Duodenal mucosa (tissue), 2 donors: ENCODE data around the gene ADD2.
A peak's percentile ranks its signal among the peaks of the same experiment; 100 is the strongest.

Experiments
- H3K27ac ChIP-seq: one replicate; pipeline ENCODE4 v1.7.0; 2013; ENCODE audit warnings: low read depth, low read length
- H3K27me3 ChIP-seq, 2 donors: one replicate each; pipeline ENCODE4 v1.7.0; 2013; ENCODE audit warnings: low read length in 2 of 2, control low read depth in 1 of 2; ENCODE audit not compliant: insufficient read depth in 2 of 2, control insufficient read depth in 1 of 2
- H3K36me3 ChIP-seq, 2 donors: one replicate each; pipeline ENCODE4 v1.7.0; 2013; ENCODE audit warnings: low read length in 2 of 2, control low read depth in 1 of 2; ENCODE audit not compliant: insufficient read depth in 2 of 2, control insufficient read depth in 1 of 2
- H3K4me1 ChIP-seq, 2 donors: one replicate each; pipeline ENCODE4 v1.7.0; 2013; ENCODE audit warnings: low read length in 2 of 2, control low read depth in 1 of 2; ENCODE audit not compliant: insufficient read depth in 2 of 2, control insufficient read depth in 1 of 2
- H3K4me3 ChIP-seq, 2 donors: one replicate each; pipeline ENCODE4 v1.7.0; 2013; ENCODE audit warnings: low read length in 2 of 2, low read depth in 1 of 2
- H3K9ac ChIP-seq, 2 donors: one replicate each; pipeline ENCODE4 v1.7.0; 2013; ENCODE audit warnings: low read length in 2 of 2, low read depth in 1 of 2
- H3K9me3 ChIP-seq, 2 donors: one replicate each; pipeline ENCODE4 v1.7.0; 2013; ENCODE audit warnings: low read length in 2 of 2, control low read depth in 1 of 2; ENCODE audit not compliant: control insufficient read depth in 1 of 2

Gene ADD2

GRCh38 chr2:70768590-70769085 lies 638 bp upstream of the ADD2 start:
- peaks cover 6 to 7% of the 10 kb centered on the region in 2 donors for H3K4me1 ChIP-seq
- H3K4me3 ChIP-seq = no peak overlapping the region
- no peak overlapping the region for H3K9ac ChIP-seq
- H3K9me3 ChIP-seq = no peaks in the 10 kb centered on the region
- no peaks in the 10 kb centered on the region for H3K36me3 ChIP-seq
- peaks cover 47 to 50% of the 10 kb centered on the region in 2 donors for H3K27me3 ChIP-seq
- H3K27ac ChIP-seq = no peak overlapping the region

- H3K27ac ChIP-seq = no peak overlapping the region
- peaks cover 6 to 7% of the 10 kb centered on the region in 2 donors for H3K4me1 ChIP-seq
- no peaks in the 10 kb centered on the region for H3K9me3 ChIP-seq
- H3K4me3 ChIP-seq = peak overlapping the region; percentile 25 to 53
- no peak overlapping the region for H3K9ac ChIP-seq
- peaks cover 45% of the 10 kb centered on the region in 2 donors for H3K27me3 ChIP-seq
- H3K36me3 ChIP-seq = no peaks in the 10 kb centered on the region
Measured at GRCh38 chr2:70767079-70767698, 811 bp downstream of the ADD2 start.

GRCh38 chr2:70766357-70767078 lies 1.5 kb downstream of the ADD2 start:
- no peak overlapping the region for H3K27ac ChIP-seq
- peaks cover 6 to 7% of the 10 kb centered on the region in 2 donors for H3K4me1 ChIP-seq
- no peak overlapping the region for H3K9ac ChIP-seq
- peak overlapping the region in 1 of 2 donors; percentile 53 for H3K4me3 ChIP-seq
- H3K36me3 ChIP-seq = no peaks in the 10 kb centered on the region
- peaks cover 45% of the 10 kb centered on the region in 2 donors for H3K27me3 ChIP-seq
- no peaks in the 10 kb centered on the region for H3K9me3 ChIP-seq

GRCh38 chr2:70765507-70765906 lies 2.5 kb downstream of the ADD2 start:
- peaks cover 36 to 38% of the 10 kb centered on the region in 2 donors for H3K27me3 ChIP-seq
- H3K4me1 ChIP-seq = peaks cover 6 to 7% of the 10 kb centered on the region in 2 donors
- no peaks in the 10 kb centered on the region for H3K36me3 ChIP-seq

GRCh38 chr2:70759446-70759845 lies 8.6 kb downstream of the ADD2 start:
- H3K4me3 ChIP-seq = no peak overlapping the region
- peaks cover 3 to 7% of the 10 kb centered on the region in 2 donors for H3K27me3 ChIP-seq
- no peaks in the 10 kb centered on the region for H3K9me3 ChIP-seq

More at GRCh38 chr2:70765507-70765906, 2.5 kb downstream of the ADD2 start:
- H3K9me3 ChIP-seq = no peaks in the 10 kb centered on the region
- no peak overlapping the region for H3K4me3 ChIP-seq
- no peak overlapping the region for H3K9ac ChIP-seq
- no peak overlapping the region for H3K27ac ChIP-seq

GRCh38 chr2:70757966-70758365 lies 10.0 kb downstream of the ADD2 start:
- H3K4me1 ChIP-seq = no peaks in the 10 kb centered on the region
- H3K36me3 ChIP-seq = no peaks in the 10 kb centered on the region
- no peak overlapping the region for H3K4me3 ChIP-seq
- H3K9ac ChIP-seq = no peak overlapping the region
- no peak overlapping the region for H3K27ac ChIP-seq
- no peaks in the 10 kb centered on the region for H3K9me3 ChIP-seq
- peaks cover 3 to 10% of the 10 kb centered on the region in 2 donors for H3K27me3 ChIP-seq

More at GRCh38 chr2:70759446-70759845, 8.6 kb downstream of the ADD2 start:
- H3K27ac ChIP-seq = no peak overlapping the region
- no peaks in the 10 kb centered on the region for H3K36me3 ChIP-seq
- H3K4me1 ChIP-seq = no peaks in the 10 kb centered on the region
- no peak overlapping the region for H3K9ac ChIP-seq

- H3K36me3 ChIP-seq = no peaks in the 10 kb centered on the region
- no peak overlapping the region for H3K27ac ChIP-seq
- no peaks in the 10 kb centered on the region for H3K4me1 ChIP-seq
- no peak overlapping the region for H3K4me3 ChIP-seq
- H3K9ac ChIP-seq = no peak overlapping the region
- H3K27me3 ChIP-seq = peaks cover 3 to 10% of the 10 kb centered on the region in 2 donors
- no peaks in the 10 kb centered on the region for H3K9me3 ChIP-seq
Measured at GRCh38 chr2:70757360-70757759, 10.6 kb downstream of the ADD2 start.

GRCh38 chr2:70756128-70756527 lies 11.9 kb downstream of the ADD2 start:
- no peaks in the 10 kb centered on the region for H3K4me1 ChIP-seq

GRCh38 chr2:70753902-70754301 lies 14.1 kb downstream of the ADD2 start:
- Histone ChIP-seq H3K36me3 (no peaks in the 10 kb centered on the region), H3K4me1 (no peaks in the 10 kb centered on the region), H3K4me3 (no peak overlapping the region), H3K9ac (no peak overlapping the region), H3K27ac (no peak overlapping the region), H3K27me3 (peaks cover 3 to 14% of the 10 kb centered on the region in 2 donors), H3K9me3 (no peaks in the 10 kb centered on the region)

More at GRCh38 chr2:70756128-70756527, 11.9 kb downstream of the ADD2 start:
- Histone ChIP-seq H3K27me3 (peaks cover 3 to 10% of the 10 kb centered on the region in 2 donors), H3K27ac (no peak overlapping the region), H3K4me3 (no peak overlapping the region), H3K9me3 (no peaks in the 10 kb centered on the region), H3K36me3 (no peaks in the 10 kb centered on the region), H3K9ac (no peak overlapping the region)

- peaks cover 3 to 14% of the 10 kb centered on the region in 2 donors for H3K27me3 ChIP-seq
- no peak overlapping the region for H3K9ac ChIP-seq
- no peak overlapping the region for H3K27ac ChIP-seq
- no peaks in the 10 kb centered on the region for H3K36me3 ChIP-seq
- no peak overlapping the region for H3K4me3 ChIP-seq
- H3K9me3 ChIP-seq = no peaks in the 10 kb centered on the region
- no peaks in the 10 kb centered on the region for H3K4me1 ChIP-seq
Measured at GRCh38 chr2:70753031-70753430, 15.0 kb downstream of the ADD2 start.
